ENCODE measurements around the gene OR2AG2. TPM values are rescaled to one million over a fixed set of nuclear protein-coding genes. Genes with fewer than 3 reads are reported as not detected.

OR2AG2 gene
- total and polyA plus RNA-seq, 7 donors = 0.01 TPM; not detected in 6

- no peaks in the 10 kb centered on the region for H3K9me3 ChIP-seq
- no peaks in the 10 kb centered on the region for H3K36me3 ChIP-seq (ENCODE audit: insufficient read depth in 1 of 2, low read depth in 1 of 2)
- ATAC-seq (no peak), DNase-seq (no peak)
- H3K4me3 ChIP-seq = no peak overlapping the region
- TF ChIP-seq, protein P1, sequence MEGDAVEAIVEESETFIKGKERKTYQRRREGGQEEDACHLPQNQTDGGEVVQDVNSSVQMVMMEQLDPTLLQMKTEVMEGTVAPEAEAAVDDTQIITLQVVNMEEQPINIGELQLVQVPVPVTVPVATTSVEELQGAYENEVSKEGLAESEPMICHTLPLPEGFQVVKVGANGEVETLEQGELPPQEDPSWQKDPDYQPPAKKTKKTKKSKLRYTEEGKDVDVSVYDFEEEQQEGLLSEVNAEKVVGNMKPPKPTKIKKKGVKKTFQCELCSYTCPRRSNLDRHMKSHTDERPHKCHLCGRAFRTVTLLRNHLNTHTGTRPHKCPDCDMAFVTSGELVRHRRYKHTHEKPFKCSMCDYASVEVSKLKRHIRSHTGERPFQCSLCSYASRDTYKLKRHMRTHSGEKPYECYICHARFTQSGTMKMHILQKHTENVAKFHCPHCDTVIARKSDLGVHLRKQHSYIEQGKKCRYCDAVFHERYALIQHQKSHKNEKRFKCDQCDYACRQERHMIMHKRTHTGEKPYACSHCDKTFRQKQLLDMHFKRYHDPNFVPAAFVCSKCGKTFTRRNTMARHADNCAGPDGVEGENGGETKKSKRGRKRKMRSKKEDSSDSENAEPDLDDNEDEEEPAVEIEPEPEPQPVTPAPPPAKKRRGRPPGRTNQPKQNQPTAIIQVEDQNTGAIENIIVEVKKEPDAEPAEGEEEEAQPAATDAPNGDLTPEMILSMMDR (IDR thresholded peaks at IDR 0.05) = no peak
- 3 to 10% (median 4%) methylated on average over 1 of the region's 1 CpG for WGBS, 3 donors
- intact Hi-C loops (cut with DNase I) = no loop called here
- H3K4me1 ChIP-seq = no peaks in the 10 kb centered on the region
- peaks cover 0 to 7% (median 3%) of the 10 kb centered on the region in 3 donors for H3K27me3 ChIP-seq (ENCODE audit: insufficient read depth in 3 of 3, low read length in 2 of 3)
- no peak overlapping the region for H3K27ac ChIP-seq
These were observed 52.2 kb downstream of the OR2AG2 start for GRCh38 chr11:6719576-6719975.

- TF ChIP-seq, protein P1 (IDR thresholded peaks at IDR 0.05) = no peak
- DNase-seq = no peak
- Histone ChIP-seq H3K4me3 (no peak overlapping the region), H3K36me3 (ENCODE audit: insufficient read depth in 1 of 2, low read depth in 1 of 2) (no peaks in the 10 kb centered on the region), H3K9me3 (no peaks in the 10 kb centered on the region), H3K4me1 (no peaks in the 10 kb centered on the region), H3K27me3 (ENCODE audit: insufficient read depth in 3 of 3, low read length in 2 of 3) (peaks cover 0 to 7% (median 0%) of the 10 kb centered on the region in 3 donors), H3K27ac (no peak overlapping the region)
- ATAC-seq = no peak
- intact Hi-C loops (cut with DNase I) = no loop called here
- WGBS, 3 donors = 47 to 81% (median 73%) methylated on average over 3 of the region's 3 CpGs
These were observed 54.4 kb downstream of the OR2AG2 start for GRCh38 chr11:6717426-6717825.

Other genes starting within 250 kb of the OR2AG2 start
- gene RRP8, start 168.4 kb downstream of the OR2AG2 start, total RNA-seq = 10 to 100 TPM; 11.6 to 18.6 (median 15.5) TPM
- gene RRP8, start 168.4 kb downstream of the OR2AG2 start, polyA plus RNA-seq = 10 to 100 TPM; 18.4 to 34.0 (median 26.1) TPM
- 10 to 100 TPM; 68.3 to 96.6 (median 84.3) TPM for gene ILK, start 168.2 kb downstream of the OR2AG2 start, total RNA-seq
- gene ILK, start 168.2 kb downstream of the OR2AG2 start, polyA plus RNA-seq = 100 to 1,000 TPM in 2 of 3 donors, 10 to 100 TPM in 1; 75.8 to 173 (median 104) TPM
- gene TAF10, start 159.8 kb downstream of the OR2AG2 start, total RNA-seq = 100 to 1,000 TPM in 2 of 4 donors, 10 to 100 TPM in 2; 70.4 to 119 (median 99.5) TPM
- gene TAF10, start 159.8 kb downstream of the OR2AG2 start, polyA plus RNA-seq = 10 to 100 TPM; 67.0 to 80.3 (median 67.1) TPM
- gene TPP1, start 152.6 kb downstream of the OR2AG2 start, total RNA-seq = 10 to 100 TPM; 28.0 to 50.2 (median 35.8) TPM
- gene TPP1, start 152.6 kb downstream of the OR2AG2 start, polyA plus RNA-seq = 10 to 100 TPM; 11.8 to 30.0 (median 21.6) TPM
- 1 to 10 TPM; 3.2 to 7.2 (median 5.4) TPM for gene DCHS1, start 116.2 kb downstream of the OR2AG2 start, total RNA-seq
- gene DCHS1, start 116.2 kb downstream of the OR2AG2 start, polyA plus RNA-seq = 1 to 10 TPM in 2 of 3 donors, under 1 TPM in 1; 0.98 to 1.7 (median 1.1) TPM
- gene MRPL17, start 88.6 kb downstream of the OR2AG2 start, total RNA-seq = 10 to 100 TPM; 27.2 to 44.8 (median 38.8) TPM
- gene MRPL17, start 88.6 kb downstream of the OR2AG2 start, polyA plus RNA-seq = 10 to 100 TPM; 43.0 to 95.6 (median 47.0) TPM
- not detected for gene OR2AG1, start 11.0 kb upstream of the OR2AG2 start, total RNA-seq
- not detected for gene OR2AG1, start 11.0 kb upstream of the OR2AG2 start, polyA plus RNA-seq
- gene OR6A2, start 27.7 kb upstream of the OR2AG2 start, total RNA-seq = not detected
- gene OR6A2, start 27.7 kb upstream of the OR2AG2 start, polyA plus RNA-seq = not detected
- not detected for gene OR10A5, start 73.7 kb upstream of the OR2AG2 start, total RNA-seq
- gene OR10A5, start 73.7 kb upstream of the OR2AG2 start, polyA plus RNA-seq = not detected
- gene OR10A2, start 91.1 kb upstream of the OR2AG2 start, total RNA-seq = not detected
- not detected for gene OR10A2, start 91.1 kb upstream of the OR2AG2 start, polyA plus RNA-seq
- not detected for gene OR10A4, start 104.6 kb upstream of the OR2AG2 start, total RNA-seq
- not detected for gene OR10A4, start 104.6 kb upstream of the OR2AG2 start, polyA plus RNA-seq
- not detected for gene OR2D2, start 120.5 kb upstream of the OR2AG2 start, total RNA-seq
- gene OR2D2, start 120.5 kb upstream of the OR2AG2 start, polyA plus RNA-seq = not detected
- not detected for gene OR2D3, start 149.0 kb upstream of the OR2AG2 start, total RNA-seq
- gene OR2D3, start 149.0 kb upstream of the OR2AG2 start, polyA plus RNA-seq = not detected
- gene ZNF215, start 154.4 kb upstream of the OR2AG2 start, total RNA-seq = under 1 TPM; 0.11 to 0.36 (median 0.21) TPM
- under 1 TPM; 0.07 to 0.35 (median 0.23) TPM for gene ZNF215, start 154.4 kb upstream of the OR2AG2 start, polyA plus RNA-seq
- under 1 TPM; 0.30 to 0.97 (median 0.64) TPM for gene ZNF214, start 248.4 kb upstream of the OR2AG2 start, total RNA-seq
- gene ZNF214, start 248.4 kb upstream of the OR2AG2 start, polyA plus RNA-seq = under 1 TPM; 0.46 to 0.90 (median 0.75) TPM
- under 1 TPM in 1 of 4 donors, not detected in 3; 0.06 TPM for gene NLRP14, start 248.5 kb upstream of the OR2AG2 start, total RNA-seq
- not detected for gene NLRP14, start 248.5 kb upstream of the OR2AG2 start, polyA plus RNA-seq